ENCODE data around the gene ODC1.

ODC1 gene

GRCh38 chr2:10486601-10487079 is 38.5 kb upstream of the ODC1 start:
- Histone ChIP-seq H3K4me3 (ENCODE audit: low read length) (no peak overlapping the region), H3K4me1 (ENCODE audit: insufficient read depth, low read length) (no peaks in the 10 kb centered on the region), H3K27me3 (ENCODE audit: insufficient read depth, low read length) (no peaks in the 10 kb centered on the region), H3K9me3 (ENCODE audit: low read length) (no peaks in the 10 kb centered on the region), H3K36me3 (ENCODE audit: insufficient read depth, low read length) (no peaks in the 10 kb centered on the region), H2AFZ (ENCODE audit: low read depth, low read length) (no peak overlapping the region)

GRCh38 chr2:10486091-10486490 is 38.0 kb upstream of the ODC1 start:
- no peak overlapping the region for H2AFZ ChIP-seq (ENCODE audit: low read depth, low read length)
- H3K4me3 ChIP-seq (ENCODE audit: low read length), result no peak overlapping the region
- H3K9me3 ChIP-seq (ENCODE audit: low read length), result no peaks in the 10 kb centered on the region
- H3K4me1 ChIP-seq (ENCODE audit: insufficient read depth, low read length), result no peaks in the 10 kb centered on the region
- H3K36me3 ChIP-seq (ENCODE audit: insufficient read depth, low read length), result no peaks in the 10 kb centered on the region
- H3K27me3 ChIP-seq (ENCODE audit: insufficient read depth, low read length), result no peaks in the 10 kb centered on the region

- Histone ChIP-seq H2AFZ (ENCODE audit: low read depth, low read length) (no peak overlapping the region), H3K4me1 (ENCODE audit: insufficient read depth, low read length) (peaks cover 9% of the 10 kb centered on the region), H3K27me3 (ENCODE audit: insufficient read depth, low read length) (no peaks in the 10 kb centered on the region), H3K4me3 (ENCODE audit: low read length) (no peak overlapping the region), H3K36me3 (ENCODE audit: insufficient read depth, low read length) (no peaks in the 10 kb centered on the region), H3K9me3 (ENCODE audit: low read length) (no peaks in the 10 kb centered on the region)
Observed at GRCh38 chr2:10482913-10483312, 34.8 kb upstream of the ODC1 start.

- Histone ChIP-seq H3K4me1 (ENCODE audit: insufficient read depth, low read length) (peaks cover 14% of the 10 kb centered on the region), H3K9me3 (ENCODE audit: low read length) (no peaks in the 10 kb centered on the region), H2AFZ (ENCODE audit: low read depth, low read length) (no peak overlapping the region), H3K36me3 (ENCODE audit: insufficient read depth, low read length) (no peaks in the 10 kb centered on the region), H3K27me3 (ENCODE audit: insufficient read depth, low read length) (no peaks in the 10 kb centered on the region), H3K4me3 (ENCODE audit: low read length) (no peak overlapping the region)
Observed at GRCh38 chr2:10482460-10482859, 34.3 kb upstream of the ODC1 start.

DNA sequence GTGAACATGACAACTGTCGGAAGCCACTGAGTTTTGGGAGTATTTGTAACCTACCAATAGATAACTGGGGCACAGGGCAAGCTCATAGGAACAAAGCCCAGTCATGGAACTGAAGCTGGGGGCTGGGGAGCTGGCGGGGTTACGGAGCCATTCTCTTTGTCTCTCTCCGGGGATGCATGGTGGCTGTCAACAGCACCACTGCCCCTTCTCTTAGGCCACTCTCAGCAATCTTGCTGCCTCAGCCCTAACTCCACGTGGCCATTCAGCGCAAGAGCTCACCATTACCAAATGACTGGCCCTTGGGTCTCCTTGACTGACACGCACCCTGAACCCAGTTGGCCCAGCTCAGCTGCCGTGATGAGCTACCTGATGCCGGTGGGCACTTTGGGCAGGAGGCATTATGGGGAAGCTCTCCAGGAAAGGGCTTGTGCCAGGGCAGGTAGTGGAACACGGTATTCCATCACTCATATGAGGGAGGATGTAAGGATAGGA is 33.6 kb upstream of the ODC1 start:
- Histone ChIP-seq H2AFZ (ENCODE audit: low read depth, low read length) (no peak overlapping the region), H3K27me3 (ENCODE audit: insufficient read depth, low read length) (no peaks in the 10 kb centered on the region), H3K4me1 (ENCODE audit: insufficient read depth, low read length) (peaks cover 14% of the 10 kb centered on the region), H3K4me3 (ENCODE audit: low read length) (no peak overlapping the region), H3K36me3 (ENCODE audit: insufficient read depth, low read length) (no peaks in the 10 kb centered on the region), H3K9me3 (ENCODE audit: low read length) (no peaks in the 10 kb centered on the region)

GRCh38 chr2:10481055-10481665 is 33.0 kb upstream of the ODC1 start:
- H3K4me3 ChIP-seq (ENCODE audit: low read length), result no peak overlapping the region
- H3K4me1 ChIP-seq (ENCODE audit: insufficient read depth, low read length), result peaks cover 14% of the 10 kb centered on the region
- H3K27me3 ChIP-seq (ENCODE audit: insufficient read depth, low read length), result peaks cover 1% of the 10 kb centered on the region
- no peaks in the 10 kb centered on the region for H3K9me3 ChIP-seq (ENCODE audit: low read length)
- no peaks in the 10 kb centered on the region for H3K36me3 ChIP-seq (ENCODE audit: insufficient read depth, low read length)
- H2AFZ ChIP-seq (ENCODE audit: low read depth, low read length), result no peak overlapping the region

DNA sequence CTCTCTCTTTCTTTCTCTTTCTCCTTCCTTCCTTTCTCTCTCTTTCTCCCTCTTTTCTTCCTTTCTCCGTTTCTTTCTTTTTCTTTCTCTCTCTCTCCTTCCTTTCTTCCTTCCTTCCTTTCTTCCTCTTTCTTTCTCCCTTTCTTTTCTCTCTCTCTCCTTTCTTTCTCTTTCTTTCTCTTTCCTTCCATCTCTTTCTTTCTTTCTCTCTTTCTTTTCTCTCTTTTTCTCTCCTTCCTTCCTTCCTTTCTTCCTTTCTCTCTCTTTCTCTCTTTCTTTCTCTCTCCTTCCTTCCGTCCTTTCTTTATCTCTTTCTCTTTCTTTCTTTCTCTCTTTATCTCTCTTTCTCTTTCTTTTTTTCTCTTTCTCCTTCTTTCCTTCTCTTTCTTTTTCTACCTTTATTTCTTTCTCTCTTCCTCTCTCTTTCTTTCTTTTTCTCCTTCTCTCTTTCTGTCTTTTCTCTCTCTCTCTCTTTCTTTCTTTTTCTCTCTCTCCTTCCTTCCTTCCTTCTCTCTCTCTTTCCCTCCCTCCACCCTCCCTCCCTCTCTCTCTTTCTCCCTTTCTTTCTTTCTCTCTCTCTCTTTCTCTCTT is 32.3 kb upstream of the ODC1 start:
- H3K9me3 ChIP-seq (ENCODE audit: low read length), result no peaks in the 10 kb centered on the region
- H3K4me1 ChIP-seq (ENCODE audit: insufficient read depth, low read length), result peaks cover 14% of the 10 kb centered on the region
- no peaks in the 10 kb centered on the region for H3K36me3 ChIP-seq (ENCODE audit: insufficient read depth, low read length)
- no peak overlapping the region for H2AFZ ChIP-seq (ENCODE audit: low read depth, low read length)
- H3K27me3 ChIP-seq (ENCODE audit: insufficient read depth, low read length), result peaks cover 4% of the 10 kb centered on the region
- H3K4me3 ChIP-seq (ENCODE audit: low read length), result no peak overlapping the region

- Histone ChIP-seq H3K9me3 (ENCODE audit: low read length) (no peaks in the 10 kb centered on the region), H3K4me1 (ENCODE audit: insufficient read depth, low read length) (peaks cover 14% of the 10 kb centered on the region), H3K27me3 (ENCODE audit: insufficient read depth, low read length) (peaks cover 4% of the 10 kb centered on the region), H3K4me3 (ENCODE audit: low read length) (no peak overlapping the region), H2AFZ (ENCODE audit: low read depth, low read length) (no peak overlapping the region), H3K36me3 (ENCODE audit: insufficient read depth, low read length) (no peaks in the 10 kb centered on the region)
Observed at GRCh38 chr2:10478916-10479315, 30.8 kb upstream of the ODC1 start.

GRCh38 chr2:10478298-10478625 is 30.1 kb upstream of the ODC1 start:
- Histone ChIP-seq H3K36me3 (ENCODE audit: insufficient read depth, low read length) (no peaks in the 10 kb centered on the region), H3K27me3 (ENCODE audit: insufficient read depth, low read length) (peaks cover 4% of the 10 kb centered on the region), H3K4me3 (ENCODE audit: low read length) (no peak overlapping the region), H3K4me1 (ENCODE audit: insufficient read depth, low read length) (peaks cover 14% of the 10 kb centered on the region), H2AFZ (ENCODE audit: low read depth, low read length) (no peak overlapping the region), H3K9me3 (ENCODE audit: low read length) (no peaks in the 10 kb centered on the region)

DNA sequence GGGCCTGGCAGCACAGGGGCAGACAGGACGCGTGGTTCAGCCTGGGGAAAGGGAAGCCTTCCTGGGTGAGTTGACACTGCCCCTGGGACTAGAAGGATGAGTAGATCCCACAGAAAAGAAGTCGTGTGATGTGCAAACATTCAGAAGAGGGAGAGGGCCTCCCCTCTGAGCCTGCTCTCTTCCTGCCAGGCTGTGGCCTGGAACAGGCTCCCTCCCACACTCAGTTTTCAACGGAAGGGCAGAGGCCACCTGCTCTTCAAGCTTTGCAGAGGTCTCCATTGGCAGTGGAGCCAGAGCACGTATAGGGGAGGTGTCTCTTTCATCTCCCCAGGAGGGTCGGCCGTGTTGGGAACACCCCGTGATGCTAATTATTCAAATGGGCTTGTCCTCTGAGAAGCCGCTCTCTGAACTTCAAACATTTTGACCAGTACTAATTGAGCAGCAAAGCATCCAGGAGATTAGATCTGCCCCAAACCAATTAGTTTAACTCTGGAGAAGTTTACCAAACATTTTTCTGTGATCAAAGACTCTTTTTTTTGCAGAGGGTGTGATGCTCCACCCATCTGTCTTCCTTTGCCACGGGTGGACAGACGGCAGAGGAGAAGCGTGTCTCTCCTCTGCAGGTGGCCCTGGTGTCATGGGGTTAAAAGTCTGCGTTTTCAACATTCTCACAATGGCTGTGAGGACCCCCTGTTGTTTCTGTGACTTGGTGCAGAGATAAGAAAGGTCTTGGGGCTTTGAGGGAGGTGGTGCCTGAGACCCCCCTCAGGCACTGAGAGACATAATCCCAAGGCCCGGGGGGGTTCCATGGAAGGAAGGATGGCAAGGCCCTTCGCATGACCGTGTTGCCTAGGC is 29.5 kb upstream of the ODC1 start:
- no peak overlapping the region for H2AFZ ChIP-seq (ENCODE audit: low read depth, low read length)
- peaks cover 14% of the 10 kb centered on the region for H3K4me1 ChIP-seq (ENCODE audit: insufficient read depth, low read length)
- H3K27me3 ChIP-seq (ENCODE audit: insufficient read depth, low read length), result peaks cover 4% of the 10 kb centered on the region
- no peaks in the 10 kb centered on the region for H3K9me3 ChIP-seq (ENCODE audit: low read length)
- H3K4me3 ChIP-seq (ENCODE audit: low read length), result no peak overlapping the region
- H3K36me3 ChIP-seq (ENCODE audit: insufficient read depth, low read length), result no peaks in the 10 kb centered on the region

DNA sequence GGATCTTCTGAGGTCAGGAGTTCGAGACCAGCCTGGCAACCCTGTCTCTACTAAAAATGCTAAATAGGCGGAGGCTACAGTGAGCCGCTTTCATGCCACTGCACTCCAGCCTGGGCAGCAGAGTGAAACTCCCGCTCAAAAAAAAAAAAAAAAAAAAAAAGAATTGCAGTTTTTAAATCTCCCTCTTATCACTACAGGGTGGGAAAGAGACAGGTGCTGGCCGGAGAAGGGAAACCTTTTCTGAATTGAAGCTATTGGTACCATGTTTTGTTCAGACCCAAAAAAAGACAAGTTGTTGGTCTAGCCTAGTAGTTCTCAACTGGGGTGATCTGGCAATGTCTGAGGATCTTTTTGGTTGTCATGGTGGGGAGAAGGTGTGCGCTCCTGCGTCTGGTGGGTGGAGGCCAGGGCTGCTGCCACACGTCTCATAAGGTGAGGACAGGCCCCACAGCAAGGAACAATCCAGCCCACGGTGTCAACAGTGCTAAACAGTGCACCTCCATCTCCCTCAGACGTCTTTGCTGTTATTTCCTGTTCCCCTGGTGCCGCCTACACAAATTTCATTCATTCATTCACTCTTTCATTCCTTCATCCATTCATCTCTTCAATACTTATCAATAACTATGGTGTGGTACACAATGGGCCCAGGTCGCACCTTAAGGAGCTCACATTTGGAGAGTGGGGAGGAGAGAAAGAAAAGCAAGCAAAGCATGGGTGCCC is 28.8 kb upstream of the ODC1 start:
- Histone ChIP-seq H3K4me1 (ENCODE audit: insufficient read depth, low read length) (peaks cover 14% of the 10 kb centered on the region), H3K36me3 (ENCODE audit: insufficient read depth, low read length) (no peaks in the 10 kb centered on the region), H3K27me3 (ENCODE audit: insufficient read depth, low read length) (peaks cover 4% of the 10 kb centered on the region), H3K9me3 (ENCODE audit: low read length) (no peaks in the 10 kb centered on the region), H3K4me3 (ENCODE audit: low read length) (no peak overlapping the region), H2AFZ (ENCODE audit: low read depth, low read length) (no peak overlapping the region)

DNA sequence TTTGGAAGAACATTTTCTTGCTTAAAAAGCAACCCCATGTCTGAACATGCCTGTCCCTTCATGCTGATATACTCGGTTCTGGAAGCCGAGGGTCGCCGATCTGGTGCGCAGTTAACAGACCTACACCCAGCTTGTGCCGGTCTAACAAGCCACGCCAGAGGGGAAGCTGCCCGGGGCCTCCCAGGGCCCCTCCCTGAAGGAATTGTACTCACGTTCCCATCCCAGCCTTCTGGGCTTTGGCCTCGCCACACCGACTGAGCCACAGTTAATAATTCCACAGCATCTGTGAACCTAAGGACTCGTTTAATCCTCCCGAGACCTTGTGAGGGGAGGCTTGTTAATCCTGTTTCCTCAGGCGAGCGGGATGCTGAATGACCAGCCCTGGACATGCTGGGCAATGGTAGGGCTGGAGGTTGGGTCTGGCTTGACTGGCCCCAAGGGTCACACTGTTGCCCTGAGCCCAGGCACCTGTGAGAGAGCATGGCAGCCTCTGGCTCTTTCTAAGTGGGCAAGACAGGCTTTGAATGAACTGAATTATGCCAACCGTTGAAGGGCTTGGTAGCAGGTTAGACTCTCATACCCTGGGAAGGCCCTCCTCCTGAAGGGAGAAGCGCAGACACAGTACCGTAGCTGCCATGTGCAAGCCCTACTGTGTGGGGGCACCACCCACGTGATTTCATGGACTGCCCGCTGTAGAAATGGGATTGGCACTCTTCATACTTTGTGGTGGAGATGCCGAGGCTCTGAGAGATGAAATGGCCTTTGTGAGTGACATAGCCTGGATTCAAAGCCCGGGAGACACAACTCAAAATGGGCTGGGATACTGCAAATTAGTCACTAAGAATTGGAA is 27.9 kb upstream of the ODC1 start:
- no peaks in the 10 kb centered on the region for H3K9me3 ChIP-seq (ENCODE audit: low read length)
- H2AFZ ChIP-seq (ENCODE audit: low read depth, low read length), result no peak overlapping the region
- H3K4me3 ChIP-seq (ENCODE audit: low read length), result no peak overlapping the region
- H3K27me3 ChIP-seq (ENCODE audit: insufficient read depth, low read length), result peaks cover 4% of the 10 kb centered on the region
- no peaks in the 10 kb centered on the region for H3K36me3 ChIP-seq (ENCODE audit: insufficient read depth, low read length)
- H3K4me1 ChIP-seq (ENCODE audit: insufficient read depth, low read length), result peaks cover 14% of the 10 kb centered on the region
